Measurements from ENCODE around the gene EFHC2.

EFHC2 gene, protein sequence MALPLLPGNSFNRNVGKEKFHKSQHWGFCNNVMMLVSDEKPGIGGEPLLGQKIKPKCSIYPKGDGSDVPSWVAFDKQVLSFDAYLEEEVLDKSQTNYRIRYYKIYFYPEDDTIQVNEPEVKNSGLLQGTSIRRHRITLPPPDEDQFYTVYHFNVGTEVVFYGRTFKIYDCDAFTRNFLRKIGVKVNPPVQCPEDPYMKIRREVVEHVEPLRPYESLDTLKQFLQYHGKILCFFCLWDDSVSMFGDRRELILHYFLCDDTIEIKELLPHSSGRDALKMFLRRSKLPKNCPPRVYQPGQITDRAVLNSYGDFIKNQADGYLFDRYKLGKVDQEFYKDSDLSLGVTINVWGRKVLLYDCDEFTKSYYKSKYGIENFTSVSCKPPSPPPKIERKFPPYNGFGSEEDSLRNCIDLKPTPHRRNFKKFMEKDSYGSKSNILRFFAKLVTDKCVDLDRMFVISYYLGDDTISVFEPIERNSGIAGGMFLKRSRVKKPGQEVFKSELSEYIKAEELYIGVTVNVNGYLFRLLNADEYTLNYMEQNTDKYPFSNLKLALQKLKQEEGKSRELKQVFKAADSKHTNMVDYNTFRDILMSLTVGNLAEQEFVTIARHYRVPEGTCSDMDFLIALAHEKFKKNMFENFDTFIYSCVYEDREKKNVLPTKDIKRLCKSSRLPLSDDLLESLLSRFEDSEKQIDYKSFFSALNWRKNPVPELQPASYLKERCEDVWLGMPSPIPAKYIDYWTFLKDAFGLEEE

GRCh38 chrX:44343412-44344141 is at the start of gene EFHC2:
EFHC2 (minus strand) TSS chrX:44343672; CDS start chrX:44343588, 84 bp downstream.
- Histone ChIP-seq H3K4me3 (ENCODE audit: low read length) (peak within 1 kb of the TSS; percentile 79), H3K4me1 (ENCODE audit: control insufficient read depth, insufficient read depth, low read length) (no peaks in the 10 kb centered on the region), H3K9ac (ENCODE audit: low read length) (peak within 1 kb of the TSS; percentile 66), H3K27me3 (replicated peaks; ENCODE audit: control insufficient read depth, insufficient read depth, low read length) (peaks cover 8% of the 10 kb centered on the region), H3K9me3 (ENCODE audit: control insufficient read depth, low read length) (no peaks in the 10 kb centered on the region), H3K36me3 (ENCODE audit: control insufficient read depth, insufficient read depth, low read length, severe bottlenecking) (no peaks in the 10 kb centered on the region)
- peak; percentile 66 for DNase-seq (ENCODE audit: low read depth)

- Histone ChIP-seq H3K27me3 (replicated peaks; ENCODE audit: control insufficient read depth, insufficient read depth, low read length) (no peaks in the 10 kb centered on the region), H3K4me1 (ENCODE audit: control insufficient read depth, insufficient read depth, low read length) (no peaks in the 10 kb centered on the region), H3K4me3 (ENCODE audit: low read length) (no peak overlapping the region), H3K36me3 (ENCODE audit: control insufficient read depth, insufficient read depth, low read length, severe bottlenecking) (no peaks in the 10 kb centered on the region), H3K9ac (ENCODE audit: low read length) (no peak overlapping the region), H3K9me3 (ENCODE audit: control insufficient read depth, low read length) (peaks cover 24% of the 10 kb centered on the region)
- no peak for DNase-seq (ENCODE audit: low read depth)
These were observed 49.3 kb upstream of the EFHC2 start for GRCh38 chrX:44392767-44393166.

- Histone ChIP-seq H3K36me3 (ENCODE audit: control insufficient read depth, insufficient read depth, low read length, severe bottlenecking) (no peaks in the 10 kb centered on the region), H3K4me1 (ENCODE audit: control insufficient read depth, insufficient read depth, low read length) (no peaks in the 10 kb centered on the region), H3K4me3 (ENCODE audit: low read length) (no peak overlapping the region), H3K27me3 (replicated peaks; ENCODE audit: control insufficient read depth, insufficient read depth, low read length) (peaks cover 15% of the 10 kb centered on the region), H3K9ac (ENCODE audit: low read length) (no peak overlapping the region), H3K9me3 (ENCODE audit: control insufficient read depth, low read length) (peaks cover 12% of the 10 kb centered on the region)
- DNase-seq (ENCODE audit: low read depth), result no peak
These were observed 41.3 kb upstream of the EFHC2 start for GRCh38 chrX:44384688-44385338.

DNA sequence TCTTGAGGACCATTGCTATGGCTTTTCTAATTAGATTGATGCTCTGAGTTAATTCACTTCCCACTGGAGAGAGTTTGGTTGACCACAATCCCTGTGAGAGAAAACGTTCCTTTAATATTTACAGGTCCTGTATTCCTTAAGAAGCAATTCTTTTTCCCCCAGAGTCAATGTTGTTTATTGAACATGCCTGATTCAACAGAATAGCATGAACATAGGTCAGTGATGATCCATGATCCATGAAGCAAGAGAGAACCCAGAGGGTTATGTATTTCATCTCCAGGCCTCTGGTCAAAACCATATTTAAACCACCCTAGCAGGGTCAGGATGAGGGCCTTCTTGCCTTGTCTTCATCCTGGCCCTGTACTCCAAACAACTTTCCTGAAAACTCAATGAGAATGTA is 39.4 kb upstream of the EFHC2 start:
- Histone ChIP-seq H3K4me1 (ENCODE audit: control insufficient read depth, insufficient read depth, low read length) (no peaks in the 10 kb centered on the region), H3K9ac (ENCODE audit: low read length) (no peak overlapping the region), H3K27me3 (replicated peaks; ENCODE audit: control insufficient read depth, insufficient read depth, low read length) (peaks cover 23% of the 10 kb centered on the region), H3K9me3 (ENCODE audit: control insufficient read depth, low read length) (peaks cover 5% of the 10 kb centered on the region), H3K36me3 (ENCODE audit: control insufficient read depth, insufficient read depth, low read length, severe bottlenecking) (no peaks in the 10 kb centered on the region), H3K4me3 (ENCODE audit: low read length) (no peak overlapping the region)
- DNase-seq (ENCODE audit: low read depth), result peak; percentile 29

DNA sequence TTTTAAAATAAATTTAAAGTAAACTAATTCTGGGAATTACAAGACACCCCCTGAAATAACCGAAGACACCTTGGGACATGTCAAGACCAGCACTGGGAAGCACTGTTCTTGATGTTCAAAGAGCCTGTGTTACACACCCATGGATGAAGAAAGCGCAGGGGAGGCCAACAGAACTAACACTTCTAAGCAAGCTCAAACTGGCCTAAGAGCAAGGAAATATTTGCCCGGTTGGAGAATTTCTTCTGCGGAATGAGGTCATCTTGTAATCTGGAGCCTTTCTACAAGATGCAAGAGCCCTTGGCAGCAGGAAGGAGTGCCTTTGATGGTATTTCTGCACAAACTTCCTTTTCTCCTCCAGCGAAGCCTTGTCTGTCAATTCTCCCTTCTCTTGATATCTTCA is 9.3 kb upstream of the EFHC2 start:
- DNase-seq (ENCODE audit: low read depth), result no peak
- Histone ChIP-seq H3K4me1 (ENCODE audit: control insufficient read depth, insufficient read depth, low read length) (no peaks in the 10 kb centered on the region), H3K27me3 (replicated peaks; ENCODE audit: control insufficient read depth, insufficient read depth, low read length) (peaks cover 8% of the 10 kb centered on the region), H3K9ac (ENCODE audit: low read length) (no peak overlapping the region), H3K36me3 (ENCODE audit: control insufficient read depth, insufficient read depth, low read length, severe bottlenecking) (no peaks in the 10 kb centered on the region), H3K4me3 (ENCODE audit: low read length) (no peak overlapping the region), H3K9me3 (ENCODE audit: control insufficient read depth, low read length) (peaks cover 6% of the 10 kb centered on the region)

DNA sequence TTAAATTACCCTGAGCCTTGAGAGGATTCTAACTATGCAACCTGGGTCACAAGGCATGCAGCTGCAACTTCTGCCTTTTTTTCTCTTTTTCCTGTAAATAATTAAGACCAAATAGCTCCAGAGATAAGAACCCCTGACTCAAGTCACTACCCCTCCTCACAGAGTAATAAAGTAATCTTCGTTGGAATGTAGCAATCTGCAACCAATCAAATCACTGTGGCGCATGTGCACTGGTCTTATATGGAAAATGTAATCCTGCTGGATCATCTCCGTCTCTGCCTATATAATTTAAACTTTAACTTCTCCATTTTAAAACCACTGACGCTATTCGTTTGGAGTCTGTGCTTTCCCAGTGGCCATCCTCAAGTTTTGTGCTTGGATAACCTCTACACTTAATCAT is 6.1 kb upstream of the EFHC2 start:
- no peak for DNase-seq (ENCODE audit: low read depth)

DNA sequence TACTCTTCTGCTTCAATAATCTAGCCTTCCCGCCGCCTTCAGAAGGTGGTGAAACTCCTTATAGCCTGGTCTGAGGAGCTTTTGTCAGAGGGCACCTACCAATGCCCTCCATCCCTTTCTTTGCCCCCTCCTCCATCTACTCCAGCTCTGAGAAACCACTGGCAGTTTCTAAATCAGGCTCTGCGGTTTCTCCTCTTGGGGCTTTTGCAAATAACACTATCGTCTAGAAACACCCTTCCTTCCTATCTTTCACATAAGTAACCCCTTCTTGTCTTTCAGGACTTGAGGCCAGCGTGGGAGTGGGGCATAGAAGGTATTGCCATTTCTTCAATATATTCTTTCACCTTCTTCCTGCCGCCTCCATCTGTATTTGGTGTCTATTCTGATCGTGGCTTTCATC is 1.2 kb upstream of the EFHC2 start:
- no peak overlapping the region for H3K9ac ChIP-seq (ENCODE audit: low read length)
- DNase-seq (ENCODE audit: low read depth), result no peak
- no peaks in the 10 kb centered on the region for H3K9me3 ChIP-seq (ENCODE audit: control insufficient read depth, low read length)
- no peaks in the 10 kb centered on the region for H3K36me3 ChIP-seq (ENCODE audit: control insufficient read depth, insufficient read depth, low read length, severe bottlenecking)
- H3K4me3 ChIP-seq (ENCODE audit: low read length), result no peak overlapping the region
- no peaks in the 10 kb centered on the region for H3K4me1 ChIP-seq (ENCODE audit: control insufficient read depth, insufficient read depth, low read length)
- peaks cover 8% of the 10 kb centered on the region for H3K27me3 ChIP-seq (replicated peaks; ENCODE audit: control insufficient read depth, insufficient read depth, low read length)

More for the DNA sequence above, 6.1 kb upstream of the EFHC2 start:
- no peak overlapping the region for H3K9ac ChIP-seq (ENCODE audit: low read length)
- H3K27me3 ChIP-seq (replicated peaks; ENCODE audit: control insufficient read depth, insufficient read depth, low read length), result peaks cover 14% of the 10 kb centered on the region
- no peak overlapping the region for H3K4me3 ChIP-seq (ENCODE audit: low read length)
- H3K4me1 ChIP-seq (ENCODE audit: control insufficient read depth, insufficient read depth, low read length), result no peaks in the 10 kb centered on the region
- no peaks in the 10 kb centered on the region for H3K9me3 ChIP-seq (ENCODE audit: control insufficient read depth, low read length)
- no peaks in the 10 kb centered on the region for H3K36me3 ChIP-seq (ENCODE audit: control insufficient read depth, insufficient read depth, low read length, severe bottlenecking)

GRCh38 chrX:44344194-44344593 is 722 bp upstream of the EFHC2 start:
- peaks cover 8% of the 10 kb centered on the region for H3K27me3 ChIP-seq (replicated peaks; ENCODE audit: control insufficient read depth, insufficient read depth, low read length)
- H3K36me3 ChIP-seq (ENCODE audit: control insufficient read depth, insufficient read depth, low read length, severe bottlenecking), result no peaks in the 10 kb centered on the region
- peak overlapping the region; percentile 79 for H3K4me3 ChIP-seq (ENCODE audit: low read length)
- peak overlapping the region; percentile 37 for H3K9ac ChIP-seq (ENCODE audit: low read length)
- DNase-seq (ENCODE audit: low read depth), result no peak
- H3K9me3 ChIP-seq (ENCODE audit: control insufficient read depth, low read length), result no peaks in the 10 kb centered on the region
- no peaks in the 10 kb centered on the region for H3K4me1 ChIP-seq (ENCODE audit: control insufficient read depth, insufficient read depth, low read length)

DNA sequence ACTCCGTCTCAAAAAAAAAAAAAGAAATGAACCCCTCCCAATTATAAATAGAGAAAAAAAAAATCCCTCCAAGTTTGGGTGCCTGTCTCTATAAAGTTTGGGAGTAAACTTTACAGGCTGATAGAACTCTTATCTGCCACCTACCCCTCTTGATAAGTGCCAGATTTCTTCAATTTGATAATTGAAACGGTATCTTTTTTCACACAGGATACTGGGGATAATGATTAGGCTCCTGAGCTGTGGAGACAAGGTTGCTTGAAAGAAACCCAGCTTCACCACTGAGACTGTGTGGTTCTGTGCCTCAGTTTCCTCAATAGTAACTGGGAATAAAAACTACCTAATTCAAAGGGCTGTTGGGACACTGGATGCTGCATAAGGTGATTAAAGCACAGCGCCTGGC is 606 bp downstream of the EFHC2 start:
- Histone ChIP-seq H3K4me3 (ENCODE audit: low read length) (peak overlapping the region; percentile 79), H3K9ac (ENCODE audit: low read length) (peak overlapping the region; percentile 66), H3K9me3 (ENCODE audit: control insufficient read depth, low read length) (no peaks in the 10 kb centered on the region), H3K4me1 (ENCODE audit: control insufficient read depth, insufficient read depth, low read length) (no peaks in the 10 kb centered on the region), H3K27me3 (replicated peaks; ENCODE audit: control insufficient read depth, insufficient read depth, low read length) (peaks cover 8% of the 10 kb centered on the region), H3K36me3 (ENCODE audit: control insufficient read depth, insufficient read depth, low read length, severe bottlenecking) (no peaks in the 10 kb centered on the region)
- no peak for DNase-seq (ENCODE audit: low read depth)

DNA sequence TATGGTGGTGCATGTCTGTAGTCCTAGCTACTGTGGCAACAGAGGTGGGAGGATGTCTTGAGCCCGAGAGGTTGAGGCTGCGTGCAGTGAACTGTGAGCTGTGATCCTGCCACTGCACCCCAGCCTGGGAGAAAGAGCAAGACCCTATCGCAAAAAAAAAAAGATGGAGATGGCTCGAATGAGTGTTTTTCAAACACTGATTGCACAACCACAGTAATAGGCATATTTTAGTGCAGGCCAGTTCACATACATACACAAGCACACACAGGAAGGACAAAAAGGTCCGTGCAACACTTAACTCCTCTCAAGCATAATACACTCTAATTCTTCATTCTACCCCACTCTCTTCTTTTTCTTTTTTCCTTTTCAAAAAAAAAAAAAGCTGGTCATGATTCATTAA is 5.1 kb downstream of the EFHC2 start:
- no peak overlapping the region for H3K4me3 ChIP-seq (ENCODE audit: low read length)
- H3K4me1 ChIP-seq (ENCODE audit: control insufficient read depth, insufficient read depth, low read length), result no peaks in the 10 kb centered on the region
- peaks cover 5% of the 10 kb centered on the region for H3K9me3 ChIP-seq (ENCODE audit: control insufficient read depth, low read length)
- DNase-seq (ENCODE audit: low read depth), result no peak
- peaks cover 6% of the 10 kb centered on the region for H3K27me3 ChIP-seq (replicated peaks; ENCODE audit: control insufficient read depth, insufficient read depth, low read length)
- H3K9ac ChIP-seq (ENCODE audit: low read length), result no peak overlapping the region
- no peaks in the 10 kb centered on the region for H3K36me3 ChIP-seq (ENCODE audit: control insufficient read depth, insufficient read depth, low read length, severe bottlenecking)

DNA sequence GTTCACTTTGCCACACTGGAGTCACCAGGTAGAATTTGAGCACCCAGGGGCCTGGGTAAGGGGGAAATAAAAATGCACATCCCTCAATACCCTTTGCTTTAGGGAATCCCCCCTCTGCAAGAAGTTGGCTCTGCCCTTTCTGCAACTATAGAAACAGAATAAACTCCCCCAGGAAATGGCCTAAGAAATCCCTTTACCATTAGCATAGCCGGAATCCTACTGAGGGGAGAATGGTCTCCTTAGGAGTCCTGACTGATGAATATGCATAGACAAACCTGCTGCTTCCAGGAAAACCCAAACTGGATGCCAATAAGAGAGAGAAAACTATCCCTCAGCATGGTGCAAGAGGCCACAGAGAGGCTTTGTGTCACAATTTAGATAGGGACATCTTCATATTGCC is 11.0 kb downstream of the EFHC2 start:
- Histone ChIP-seq H3K27me3 (replicated peaks; ENCODE audit: control insufficient read depth, insufficient read depth, low read length) (peaks cover 11% of the 10 kb centered on the region), H3K4me1 (ENCODE audit: control insufficient read depth, insufficient read depth, low read length) (no peaks in the 10 kb centered on the region), H3K4me3 (ENCODE audit: low read length) (no peak overlapping the region), H3K9ac (ENCODE audit: low read length) (no peak overlapping the region), H3K9me3 (ENCODE audit: control insufficient read depth, low read length) (peaks cover 5% of the 10 kb centered on the region), H3K36me3 (ENCODE audit: control insufficient read depth, insufficient read depth, low read length, severe bottlenecking) (no peaks in the 10 kb centered on the region)
- DNase-seq (ENCODE audit: low read depth), result no peak
